Endothelial cell of umbilical vein (primary cell): ENCODE data around the gene INMT. TPM values are rescaled to one million over a fixed set of nuclear protein-coding genes. Genes with fewer than 3 reads are reported as not detected.

Source experiments
- BruUV-seq: library from RNA; stranded (reverse); fragments of 400-500 nt; replicated peaks from 2 replicates; lab custom pipeline; 2021; lab: Mats Ljungman, UMichigan
- CTCF ChIA-PET: fragments of 300-600, 350-600 bp; sonication (Branson Sonifier 250); formaldehyde crosslinking; loops from one replicate; lab custom pipeline; 2021; ENCODE audit warnings: antibody characterized with exemption, inconsistent platforms; lab: Charles Lee
- POLR2A ChIA-PET: fragments of 300-600, 350-600 bp; sonication (Branson Sonifier 250); formaldehyde crosslinking; loops from one replicate; lab custom pipeline; 2021; ENCODE audit warnings: antibody characterized with exemption, inconsistent platforms; lab: Charles Lee
- DNase-seq: peaks from one replicate; pipeline ENCODE4 v3.0.0-alpha.2; 2011; ENCODE audit warnings: low read depth, low spot score
- FAIRE-seq: peaks from 2 replicates; lab custom pipeline; 2011; peaks lifted over from hg19 to GRCh38; lab: Jason Lieb, UNC
- H2AFZ ChIP-seq: 2 replicates; pipeline ENCODE4 v1.6.0; 2012; ENCODE audit warnings: low read depth, low read length, control low read depth, inconsistent platforms
- H3K27ac ChIP-seq: 2 replicates; pipeline ENCODE4 v1.5.1; 2011; ENCODE audit warnings: low read depth, mild to moderate bottlenecking, control low read depth, low read length, moderate library complexity; ENCODE audit not compliant: insufficient read depth
- H3K27me3 ChIP-seq, 2 experiments: 2 replicates each; pipeline versions ENCODE4 v1.6.0 to v1.6.1; 2011; ENCODE audit warnings: low read length in 2 of 2, mixed read lengths in 1 of 2; ENCODE audit not compliant: control insufficient read depth in 2 of 2, insufficient read depth in 2 of 2
- H3K36me3 ChIP-seq, 2 experiments: 2 replicates in 1 of 2; 3 replicates in 1 of 2; pipeline ENCODE4 v1.5.1; 2011; ENCODE audit warnings: low read length in 2 of 2, mild to moderate bottlenecking in 1 of 2, moderate library complexity in 1 of 2; ENCODE audit not compliant: control insufficient read depth in 2 of 2, insufficient read depth in 2 of 2; ENCODE audit errors: extremely low read depth in 1 of 2
- H3K4me1 ChIP-seq: 3 replicates; pipeline ENCODE4 v1.5.1; 2011; ENCODE audit warnings: mild to moderate bottlenecking, low read length; ENCODE audit not compliant: control insufficient read depth, insufficient read depth; ENCODE audit errors: extremely low read depth
- H3K4me2 ChIP-seq: 2 replicates; pipeline ENCODE4 v1.6.1; 2011; ENCODE audit warnings: low read length, control low read depth, mixed read lengths; ENCODE audit not compliant: insufficient read depth
- H3K4me3 ChIP-seq, 3 experiments: fragments of 200-600 bp in 1 of 3; sonication (generic), shearing (Covaris generic) in 1 of 3; replicated peaks in 1 of 3; 2 replicates each; pipeline ENCODE4 v1.5.1; 2011 to 2016; ENCODE audit warnings: control low read depth in 3 of 3, low read length in 3 of 3, mild to moderate bottlenecking in 2 of 3, inconsistent platforms in 1 of 3, low read depth in 1 of 3, moderate library complexity in 1 of 3; ENCODE audit not compliant: insufficient read depth in 1 of 3
- H3K79me2 ChIP-seq: 2 replicates; pipeline ENCODE4 v1.6.0; 2012; ENCODE audit warnings: low read length, inconsistent platforms; ENCODE audit not compliant: control insufficient read depth, insufficient read depth
- H3K9ac ChIP-seq: replicated peaks from 2 replicates; pipeline ENCODE3; 2011; ENCODE audit warnings: low read length, control low read depth; ENCODE audit not compliant: insufficient read depth; ENCODE audit errors: extremely low read depth
- H3K9me1 ChIP-seq: replicated peaks from 3 replicates; pipeline ENCODE4 v1.6.0; 2011; ENCODE audit warnings: mild to moderate bottlenecking, low read length; ENCODE audit not compliant: control insufficient read depth, insufficient read depth; ENCODE audit errors: extremely low read depth
- H3K9me3 ChIP-seq: replicated peaks from 2 replicates; pipeline ENCODE4 v1.5.1; 2012; ENCODE audit warnings: low read length, inconsistent platforms; ENCODE audit not compliant: control insufficient read depth, insufficient read depth
- H4K20me1 ChIP-seq: replicated peaks from 2 replicates; pipeline ENCODE3; 2011; ENCODE audit warnings: mild to moderate bottlenecking, low read length; ENCODE audit not compliant: control insufficient read depth, insufficient read depth; ENCODE audit errors: extremely low read depth
- EZH2 ChIP-seq: IDR thresholded peaks from 2 replicates; pipeline ENCODE4 v1.6.1; 2012; ENCODE audit warnings: borderline replicate concordance, low read depth, mild to moderate bottlenecking, moderate library complexity, low read length, inconsistent platforms; ENCODE audit not compliant: severe bottlenecking
- GATA2 ChIP-seq: IDR thresholded peaks from 2 replicates; pipeline ENCODE4 v1.7.0; 2011; ENCODE audit warnings: low read depth, mild to moderate bottlenecking, moderate library complexity, mixed read lengths, low read length; ENCODE audit not compliant: insufficient read length, insufficient read depth
- JUN ChIP-seq: IDR thresholded peaks from 2 replicates; pipeline ENCODE4 v1.6.1; 2011; ENCODE audit warnings: borderline replicate concordance, low read depth; ENCODE audit not compliant: insufficient read length, insufficient read depth
- MYC ChIP-seq: IDR thresholded peaks from one replicate; pipeline ENCODE4 v1.6.1; 2011; ENCODE audit warnings: mild to moderate bottlenecking, low read depth, low read length
- POLR2AphosphoS5 ChIP-seq: IDR thresholded peaks from 2 replicates; pipeline ENCODE4 v1.6.1; 2012; ENCODE audit warnings: low read depth, mild to moderate bottlenecking, control low read depth, low read length, moderate library complexity; ENCODE audit not compliant: insufficient read depth
- dilution Hi-C: fragments of 300-500 bp; cut with MboI; formaldehyde crosslinking; loops from one replicate; pipeline ENCODE4 v1.15.0; 2019; ENCODE audit warnings: low sequenced_read_pairs; ENCODE audit not compliant: extremely low pct_ligation_motif_present
- intact Hi-C: fragments of 100-400 bp; cut with micrococcal nuclease; formaldehyde crosslinking; loops from one replicate; pipeline ENCODE4 v1.10.0; 2022
- polyA plus RNA-seq, 4 experiments: library from polyadenylated mRNA; depleted of rRNA in 3 of 4; stranded (reverse) in 3 of 4; unstranded in 1 of 4; fragments of >200 nt; gene quantifications; 2 replicates each; pipeline versions ENCODE4 v1.2.1 to v1.2.3, GENCODE V29; 2011 to 2012; ENCODE audit warnings: missing spikeins in 1 of 4
- total RNA-seq: library from RNA; stranded (reverse); gene quantifications from 2 replicates; pipeline ENCODE4 v1.2.3, GENCODE V29; 2021

The INMT gene
- total and polyA plus RNA-seq, 2 donors (not counting 3 experiments of a cell fraction or from before 2014, with no cell fraction given), result not detected

DNA sequence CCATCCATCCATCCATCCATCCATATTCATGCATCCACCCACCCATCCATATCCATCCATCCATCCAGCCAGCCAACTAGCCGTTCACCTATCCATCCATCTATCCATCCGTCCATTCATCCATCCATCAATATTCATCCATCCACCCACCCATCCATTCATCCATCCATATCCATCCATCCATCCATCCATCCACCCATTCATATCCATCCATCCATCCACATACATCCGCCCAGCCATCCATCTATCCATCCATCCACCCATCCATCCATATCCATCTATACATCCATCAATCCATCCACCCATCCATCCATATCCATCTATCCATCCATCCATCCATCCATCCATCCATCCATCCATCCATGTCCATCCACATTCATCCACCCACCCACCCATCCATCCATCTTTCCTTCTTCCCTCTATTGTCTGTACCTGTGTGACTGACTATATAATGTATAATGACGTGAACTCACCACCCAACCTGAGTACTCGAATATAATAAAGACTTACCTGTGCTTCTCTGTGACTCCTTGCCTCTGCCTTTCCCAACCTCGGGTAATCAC lies 2.5 kb downstream of the INMT start:
- H3K9me1 ChIP-seq, result no peaks in the 10 kb centered on the region
- H3K27me3 ChIP-seq, result peaks cover 0 to 6% of the 10 kb centered on the region in 2 experiments
- no peaks in the 10 kb centered on the region for H4K20me1 ChIP-seq
- no peak overlapping the region for H2AFZ ChIP-seq
- BruUV-seq, result no TSS peak
- H3K4me3 ChIP-seq, result no peak overlapping the region
- no peak overlapping the region for H3K9ac ChIP-seq
- ChIA-PET CTCF (interaction anchor here (1.3 kb wide), 1 partner anchor 14 kb away, joined by 3 read pairs; no protein-coding TSS in a partner anchor), POLR2A (no interaction called here)
- intact Hi-C loops (no loop called here), dilution Hi-C loops (no loop called here)
- no peak for TF ChIP-seq POLR2AphosphoS5
- no peaks in the 10 kb centered on the region for H3K36me3 ChIP-seq
- FAIRE-seq (no peak), DNase-seq (no peak)
- H3K4me2 ChIP-seq, result no peak overlapping the region
- H3K9me3 ChIP-seq, result no peaks in the 10 kb centered on the region
- H3K4me1 ChIP-seq, result no peaks in the 10 kb centered on the region
- H3K27ac ChIP-seq, result no peak overlapping the region
- H3K79me2 ChIP-seq, result no peaks in the 10 kb centered on the region

- intact Hi-C loops (no loop called here), dilution Hi-C loops (no loop called here)
- Histone ChIP-seq H3K4me1 (no peaks in the 10 kb centered on the region), H4K20me1 (no peaks in the 10 kb centered on the region), H3K27me3 (peaks cover 4 to 10% of the 10 kb centered on the region in 2 experiments), H3K79me2 (no peaks in the 10 kb centered on the region), H3K9me1 (no peaks in the 10 kb centered on the region), H3K9ac (no peak overlapping the region), H3K9me3 (no peaks in the 10 kb centered on the region), H3K36me3 (no peaks in the 10 kb centered on the region), H3K27ac (no peak overlapping the region), H3K4me2 (no peak overlapping the region), H2AFZ (no peak overlapping the region), H3K4me3 (no peak overlapping the region)
- DNase-seq (no peak), FAIRE-seq (no peak)
- no TSS peak for BruUV-seq
- ChIA-PET CTCF (no interaction called here), POLR2A (no interaction called here)
- no peak for TF ChIP-seq EZH2
- no peak for TF ChIP-seq GATA2
- TF ChIP-seq MYC, result no peak
- no peak for TF ChIP-seq JUN
Measured at GRCh38 chr7:30755384-30756154, 3.6 kb downstream of the INMT start.
